ENCODE data around the gene SIGLEC6. TPM values are rescaled to one million over a fixed set of nuclear protein-coding genes. Genes with fewer than 3 reads are reported as not detected.

SIGLEC6 gene
- total RNA-seq, 4 donors from 2014 or later: 0.29 to 7.2 (median 0.77) TPM

GRCh38 chr19:51571599-51571998 is 40.1 kb upstream of the SIGLEC6 start:
- Histone ChIP-seq H3K27me3 (no peaks in the 10 kb centered on the region), H3K4me3 (peak overlapping the region; percentile 69 to 73), H3K4me1 (peaks cover 0 to 6% of the 10 kb centered on the region in 2 donors), H3K36me3 (no peaks in the 10 kb centered on the region), H3K27ac (peak overlapping the region; percentile 51 to 63), H3K9me3 (no peaks in the 10 kb centered on the region)
- intact Hi-C loops (cut with DNase I; ENCODE audit: low total_unique reads): no loop called here
- no peak for DNase-seq
- no peak for TF ChIP-seq POLR2A (IDR thresholded peaks at IDR 0.05)
- TF ChIP-seq, protein P1, sequence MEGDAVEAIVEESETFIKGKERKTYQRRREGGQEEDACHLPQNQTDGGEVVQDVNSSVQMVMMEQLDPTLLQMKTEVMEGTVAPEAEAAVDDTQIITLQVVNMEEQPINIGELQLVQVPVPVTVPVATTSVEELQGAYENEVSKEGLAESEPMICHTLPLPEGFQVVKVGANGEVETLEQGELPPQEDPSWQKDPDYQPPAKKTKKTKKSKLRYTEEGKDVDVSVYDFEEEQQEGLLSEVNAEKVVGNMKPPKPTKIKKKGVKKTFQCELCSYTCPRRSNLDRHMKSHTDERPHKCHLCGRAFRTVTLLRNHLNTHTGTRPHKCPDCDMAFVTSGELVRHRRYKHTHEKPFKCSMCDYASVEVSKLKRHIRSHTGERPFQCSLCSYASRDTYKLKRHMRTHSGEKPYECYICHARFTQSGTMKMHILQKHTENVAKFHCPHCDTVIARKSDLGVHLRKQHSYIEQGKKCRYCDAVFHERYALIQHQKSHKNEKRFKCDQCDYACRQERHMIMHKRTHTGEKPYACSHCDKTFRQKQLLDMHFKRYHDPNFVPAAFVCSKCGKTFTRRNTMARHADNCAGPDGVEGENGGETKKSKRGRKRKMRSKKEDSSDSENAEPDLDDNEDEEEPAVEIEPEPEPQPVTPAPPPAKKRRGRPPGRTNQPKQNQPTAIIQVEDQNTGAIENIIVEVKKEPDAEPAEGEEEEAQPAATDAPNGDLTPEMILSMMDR (IDR thresholded peaks at IDR 0.05): no peak

GRCh38 chr19:51570962-51571575 is 39.6 kb upstream of the SIGLEC6 start, which contains the start of gene ZNF175:
Gene ZNF175 (plus strand): TSS chr19:51571283. CDS start chr19:51573330, 2,047 bp downstream.
- Histone ChIP-seq H3K9me3 (no peaks in the 10 kb centered on the region), H3K4me1 (peaks cover 0 to 6% of the 10 kb centered on the region in 2 donors), H3K36me3 (no peaks in the 10 kb centered on the region), H3K27ac (peak within 1 kb of the TSS; percentile 51 to 63), H3K27me3 (no peaks in the 10 kb centered on the region), H3K4me3 (peak within 1 kb of the TSS; percentile 69 to 73)
- intact Hi-C loops (cut with DNase I; ENCODE audit: low total_unique reads): no loop called here
- TF ChIP-seq, protein P1 (IDR thresholded peaks at IDR 0.05): peak in 1 of 4 experiments; percentile 22
- TF ChIP-seq POLR2A (IDR thresholded peaks at IDR 0.05): peak in 1 of 2 donors; percentile 9
- peak; percentile 97 to 98 for DNase-seq

DNA sequence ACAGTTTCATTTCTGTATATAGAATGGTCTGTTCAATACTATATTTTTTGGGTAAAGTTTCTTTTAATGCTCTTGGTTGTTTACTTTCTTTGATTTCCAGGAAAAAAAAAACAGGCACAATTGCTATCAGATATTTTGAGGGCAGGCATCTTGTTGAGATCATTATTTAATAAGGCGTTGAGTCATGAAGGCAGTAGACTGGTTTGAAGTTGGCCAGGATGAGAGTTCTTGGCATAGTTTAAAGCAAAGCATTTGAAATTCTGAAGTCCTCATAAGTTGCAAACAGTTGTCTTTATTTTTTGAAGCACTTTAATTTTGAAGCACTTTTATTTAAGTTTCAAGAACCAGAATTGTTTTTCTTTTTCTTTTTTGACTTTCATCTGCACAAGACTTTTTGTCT is 37.0 kb upstream of the SIGLEC6 start:
- Histone ChIP-seq H3K27me3 (no peaks in the 10 kb centered on the region), H3K4me1 (peaks cover 0 to 6% of the 10 kb centered on the region in 2 donors), H3K9me3 (no peaks in the 10 kb centered on the region), H3K4me3 (no peak overlapping the region), H3K27ac (no peak overlapping the region), H3K36me3 (no peaks in the 10 kb centered on the region)
- DNase-seq: no peak
- intact Hi-C loops (cut with DNase I; ENCODE audit: low total_unique reads): no loop called here
- TF ChIP-seq, protein P1 (IDR thresholded peaks at IDR 0.05): no peak
- TF ChIP-seq POLR2A (IDR thresholded peaks at IDR 0.05): no peak

GRCh38 chr19:51567583-51567982 is 36.1 kb upstream of the SIGLEC6 start:
- Histone ChIP-seq H3K36me3 (no peaks in the 10 kb centered on the region), H3K9me3 (no peaks in the 10 kb centered on the region), H3K4me1 (peaks cover 0 to 3% of the 10 kb centered on the region in 2 donors), H3K27me3 (no peaks in the 10 kb centered on the region), H3K27ac (no peak overlapping the region), H3K4me3 (no peak overlapping the region)
- no peak for DNase-seq
- intact Hi-C loops (cut with DNase I; ENCODE audit: low total_unique reads): no loop called here
- no peak for TF ChIP-seq POLR2A (IDR thresholded peaks at IDR 0.05)
- TF ChIP-seq, protein P1 (IDR thresholded peaks at IDR 0.05): no peak

DNA sequence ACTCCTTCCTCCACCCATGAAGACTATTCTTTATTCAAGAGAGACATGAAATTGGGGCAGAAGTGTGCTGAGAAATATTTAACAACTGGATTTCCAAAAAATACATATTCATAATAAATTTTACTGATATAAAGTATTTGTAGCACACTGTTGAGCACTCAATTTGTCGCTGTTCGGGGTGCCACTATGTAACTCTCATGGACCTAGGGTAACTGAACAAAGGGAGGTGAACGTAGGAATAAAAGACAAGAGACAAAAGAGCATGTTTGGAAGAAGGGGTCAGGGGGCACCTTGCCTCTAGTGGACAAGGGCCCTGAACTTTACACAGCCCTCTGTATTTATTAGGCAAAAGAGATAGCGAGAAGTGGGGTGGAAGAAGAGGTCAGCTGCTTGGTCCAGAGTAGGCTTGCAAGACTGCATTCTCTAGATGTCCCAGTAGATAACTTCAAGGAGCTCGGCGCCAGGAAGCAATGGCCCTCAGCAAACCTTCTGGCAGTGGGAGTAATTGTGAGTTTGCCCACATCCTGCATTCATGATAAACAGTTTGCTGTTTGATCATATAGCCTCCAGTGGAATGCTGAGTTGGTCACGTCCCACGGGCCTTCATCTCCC is 35.1 kb upstream of the SIGLEC6 start:
- Histone ChIP-seq H3K4me1 (no peaks in the 10 kb centered on the region), H3K9me3 (no peaks in the 10 kb centered on the region), H3K4me3 (no peak overlapping the region), H3K27me3 (no peaks in the 10 kb centered on the region), H3K36me3 (no peaks in the 10 kb centered on the region), H3K27ac (no peak overlapping the region)
- intact Hi-C loops (cut with DNase I; ENCODE audit: low total_unique reads): no loop called here
- no peak for TF ChIP-seq POLR2A (IDR thresholded peaks at IDR 0.05)
- TF ChIP-seq, protein P1 (IDR thresholded peaks at IDR 0.05): no peak
- no peak for DNase-seq

Data from uterus (tissue), 4 donors.